ENCODE results near the gene TIMM50.
"Not testable (repeated sequence)": the region's sequence is repeated elsewhere in the genome, so short reads cannot be mapped to it uniquely, and the experiment has no call there.

The TIMM50 gene

GRCh38 chr19:39469567-39469966 is 11.1 kb upstream of the TIMM50 start:
- DNase-seq (ENCODE audit: low read depth in 2 of 2), result no peak

GRCh38 chr19:39470724-39471339 is 9.8 kb upstream of the TIMM50 start:
- no peak for DNase-seq (ENCODE audit: low read depth in 2 of 2)

- DNase-seq (ENCODE audit: low read depth in 2 of 2), result no peak
These were observed 8.7 kb upstream of the TIMM50 start for GRCh38 chr19:39471756-39472536.

GRCh38 chr19:39472746-39473442 is 7.7 kb upstream of the TIMM50 start:
- DNase-seq (ENCODE audit: low read depth in 2 of 2), result no peak

GRCh38 chr19:39473443-39473960 is 7.1 kb upstream of the TIMM50 start:
- DNase-seq (ENCODE audit: low read depth in 2 of 2), result no peak

GRCh38 chr19:39474139-39474620 is 6.5 kb upstream of the TIMM50 start:
- DNase-seq (ENCODE audit: low read depth in 2 of 2), result peak; percentile 43 to 70

- no peak for DNase-seq (ENCODE audit: low read depth in 2 of 2)
These were observed 4.9 kb upstream of the TIMM50 start for GRCh38 chr19:39475748-39476147.

GRCh38 chr19:39479319-39479801 is 1.3 kb upstream of the TIMM50 start:
- not testable (repeated sequence) for DNase-seq (ENCODE audit: low read depth in 2 of 2)

- DNase-seq (ENCODE audit: low read depth in 2 of 2), result no peak
These were observed 722 bp upstream of the TIMM50 start for GRCh38 chr19:39479916-39480315.

GRCh38 chr19:39481229-39481545 is 549 bp downstream of the TIMM50 start:
- no peak for DNase-seq (ENCODE audit: low read depth in 2 of 2)

- DNase-seq (ENCODE audit: low read depth in 2 of 2), result no peak
These were observed 1.0 kb downstream of the TIMM50 start for GRCh38 chr19:39481676-39482075.

- DNase-seq (ENCODE audit: low read depth in 2 of 2), result no peak
These were observed 2.5 kb downstream of the TIMM50 start for GRCh38 chr19:39483141-39483540.

- no peak for DNase-seq (ENCODE audit: low read depth in 2 of 2)
These were observed 9.1 kb downstream of the TIMM50 start for GRCh38 chr19:39489756-39490155.

GRCh38 chr19:39492225-39492624 is 11.6 kb downstream of the TIMM50 start:
- no peak for DNase-seq (ENCODE audit: low read depth in 2 of 2)

GRCh38 chr19:39492788-39493187 is 12.2 kb downstream of the TIMM50 start:
- no peak for DNase-seq (ENCODE audit: low read depth in 2 of 2)

- DNase-seq (ENCODE audit: low read depth in 2 of 2), result no peak
These were observed 14.0 kb downstream of the TIMM50 start for GRCh38 chr19:39494661-39495060.

- DNase-seq (ENCODE audit: low read depth in 2 of 2), result no peak
These were observed 15.4 kb downstream of the TIMM50 start for GRCh38 chr19:39496063-39496462.

GRCh38 chr19:39497701-39497995 is 17.0 kb downstream of the TIMM50 start:
- no peak for DNase-seq (ENCODE audit: low read depth in 2 of 2)

GRCh38 chr19:39497996-39498797 is 17.6 kb downstream of the TIMM50 start:
- DNase-seq (ENCODE audit: low read depth in 2 of 2), result no peak

- no peak for DNase-seq (ENCODE audit: low read depth in 2 of 2)
These were observed 18.4 kb downstream of the TIMM50 start, which contains the start of gene DLL3 for GRCh38 chr19:39498798-39499642. TSS of gene DLL3 (plus strand) at chr19:39498947. CDS start at chr19:39498975, 28 bp downstream.

GRCh38 chr19:39499932-39500331 is 19.3 kb downstream of the TIMM50 start:
- no peak for DNase-seq (ENCODE audit: low read depth in 2 of 2)

Data from stimulated activated CD4-positive, alpha-beta T cell treated with anti-CD3 and anti-CD28 coated beads, Interleukin-12 subunit alpha, Interleukin-12 subunit beta, amount 100 ng/mL, for 24 hours (primary cell).